ENCODE measurements around the gene DNPH1. TPM values are rescaled to one million over a fixed set of nuclear protein-coding genes. Genes with fewer than 3 reads are reported as not detected.

DNPH1 gene
- polyA plus RNA-seq, 3 donors, result 95.0 to 136 (median 107) TPM

DNA sequence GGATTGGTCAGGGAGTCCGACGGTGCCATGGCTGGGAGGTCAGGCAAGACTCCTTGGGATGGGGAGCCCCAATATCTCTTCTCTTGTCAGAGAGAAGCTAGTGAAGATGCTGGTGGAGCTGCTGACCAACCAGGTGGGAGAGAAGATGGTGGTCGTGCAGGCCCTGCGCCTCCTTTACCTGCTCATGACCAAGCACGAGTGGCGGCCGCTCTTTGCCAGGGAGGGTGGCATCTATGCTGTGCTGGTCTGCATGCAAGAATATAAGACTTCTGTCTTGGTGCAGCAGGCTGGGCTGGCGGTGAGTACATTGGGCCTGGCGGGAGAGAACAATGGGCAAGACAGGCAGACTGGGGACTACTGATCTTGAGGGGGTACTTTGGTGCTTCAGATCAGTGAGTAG lies 36.4 kb downstream of the DNPH1 start:
- no peak overlapping the region for H3K27ac ChIP-seq (ENCODE audit: low read depth, low read length)
- 95 to 96% (median 96%) methylated on average over 9 of the region's 9 CpGs for WGBS, 3 donors

DNA sequence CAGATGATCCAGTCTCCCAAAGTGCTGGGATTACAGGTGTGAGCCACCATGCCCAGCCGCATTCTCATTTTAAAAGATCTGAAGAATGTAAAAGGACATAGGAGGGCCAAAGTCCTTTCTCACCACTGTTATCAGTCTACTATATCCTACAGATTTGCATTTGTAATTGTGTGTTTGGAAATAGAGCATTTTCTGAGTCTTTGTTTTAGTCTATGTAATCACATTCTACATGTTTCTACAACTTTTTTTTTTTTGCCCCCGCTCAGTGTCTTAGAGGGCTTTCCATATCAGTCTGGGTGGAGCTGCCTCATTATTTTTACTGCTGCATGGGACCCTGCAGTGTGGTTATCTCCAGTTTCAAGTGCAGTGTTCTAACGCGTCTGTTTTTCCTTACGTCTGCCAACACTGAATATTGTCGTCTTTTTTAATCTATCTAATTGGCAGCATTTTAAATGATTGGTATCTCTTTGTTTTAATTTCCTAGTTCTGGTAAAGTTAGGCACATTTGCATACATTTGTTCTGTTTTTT lies 39.4 kb downstream of the DNPH1 start:
- WGBS, 3 donors, result 83 to 89% (median 88%) methylated on average over 6 of the region's 6 CpGs

DNA sequence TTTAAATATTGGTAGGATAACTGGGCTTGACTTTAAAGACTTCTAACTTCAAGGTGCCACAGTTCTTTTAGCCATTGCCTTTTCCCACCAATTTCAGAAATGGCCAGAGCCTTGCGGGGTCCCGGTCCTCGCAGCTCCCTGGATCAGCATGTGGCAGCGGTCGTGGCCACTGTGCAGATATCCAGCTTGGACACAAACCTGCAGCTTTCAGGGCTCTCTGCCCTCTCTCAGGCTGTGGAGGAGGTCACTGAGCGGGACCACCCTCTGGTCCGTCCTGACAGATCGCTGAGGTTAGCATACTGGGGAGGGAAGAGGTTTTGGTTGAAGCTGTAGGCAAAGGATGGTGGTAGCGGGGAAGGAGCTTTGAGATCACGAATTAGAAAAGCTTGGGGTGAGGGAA lies 40.9 kb downstream of the DNPH1 start:
- WGBS, 3 donors, result 91 to 92% (median 91%) methylated on average over 10 of the region's 10 CpGs
- no peak overlapping the region for H3K27ac ChIP-seq (ENCODE audit: low read depth, low read length)

More for the DNA sequence above, 39.4 kb downstream of the DNPH1 start:
- H3K27ac ChIP-seq (ENCODE audit: low read depth, low read length), result no peak overlapping the region

DNA sequence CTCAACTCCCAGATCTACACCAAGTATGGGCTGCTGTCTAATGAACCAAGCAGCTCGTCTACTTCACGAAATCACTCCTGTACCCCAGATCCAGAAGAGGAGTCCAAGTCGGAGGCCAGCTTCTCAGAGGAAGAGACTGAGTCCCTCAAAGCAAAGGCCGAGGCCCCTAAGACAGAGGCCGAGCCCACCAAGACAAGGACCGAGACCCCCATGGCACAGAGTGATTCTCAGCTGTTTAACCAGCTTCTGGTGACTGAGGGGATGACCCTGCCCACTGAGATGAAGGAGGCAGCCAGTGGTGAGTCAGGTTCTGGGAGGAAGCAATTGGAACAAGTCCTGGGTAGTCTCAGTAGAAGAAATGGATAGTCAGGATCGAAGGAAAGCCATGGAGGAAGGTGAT lies 41.5 kb downstream of the DNPH1 start:
- 92 to 96% (median 95%) methylated on average over 7 of the region's 7 CpGs for WGBS, 3 donors
- H3K27ac ChIP-seq (ENCODE audit: low read depth, low read length), result no peak overlapping the region

DNA sequence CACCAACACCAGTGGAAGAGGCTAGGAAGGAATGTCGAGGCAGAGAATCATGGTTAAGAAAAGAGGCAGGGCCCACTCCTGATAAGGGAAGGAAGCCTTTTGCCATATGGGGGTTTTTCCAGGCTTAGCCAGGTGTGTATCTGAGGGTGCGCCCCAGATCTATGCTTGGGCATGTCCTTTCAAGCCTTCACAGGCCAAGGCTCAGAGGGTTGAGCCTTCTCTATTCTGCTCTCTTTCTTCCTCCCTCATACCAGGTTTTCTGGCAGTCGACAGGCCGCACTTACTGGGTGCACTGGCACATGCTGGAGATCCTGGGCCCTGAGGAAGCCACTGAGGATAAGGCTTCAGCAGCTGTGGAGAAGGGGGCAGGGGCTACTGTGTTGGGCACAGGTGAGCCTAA lies 42.6 kb downstream of the DNPH1 start:
- H3K27ac ChIP-seq (ENCODE audit: low read depth, low read length), result no peak overlapping the region
- 90 to 97% (median 96%) methylated on average over 4 of the region's 4 CpGs for WGBS, 3 donors

DNA sequence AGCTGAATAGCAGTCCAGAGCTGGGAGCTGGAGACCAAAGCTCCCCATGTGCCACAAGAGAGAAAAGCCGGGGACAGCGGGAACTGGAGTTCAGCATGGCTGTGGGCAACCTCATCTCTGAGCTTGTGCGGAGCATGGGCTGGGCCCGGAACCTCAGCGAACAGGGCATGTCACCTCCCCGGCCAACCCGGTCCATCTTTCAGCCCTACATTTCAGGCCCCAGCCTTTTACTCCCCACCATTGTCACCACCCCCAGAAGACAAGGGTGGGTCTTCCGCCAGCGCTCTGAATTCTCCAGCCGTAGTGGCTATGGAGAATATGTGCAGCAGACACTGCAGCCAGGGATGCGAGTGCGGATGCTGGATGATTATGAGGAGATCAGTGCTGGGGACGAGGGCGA lies 43.3 kb downstream of the DNPH1 start:
- 96 to 97% (median 96%) methylated on average over 14 of the region's 14 CpGs for WGBS, 3 donors
- H3K27ac ChIP-seq (ENCODE audit: low read depth, low read length), result no peak overlapping the region

DNA sequence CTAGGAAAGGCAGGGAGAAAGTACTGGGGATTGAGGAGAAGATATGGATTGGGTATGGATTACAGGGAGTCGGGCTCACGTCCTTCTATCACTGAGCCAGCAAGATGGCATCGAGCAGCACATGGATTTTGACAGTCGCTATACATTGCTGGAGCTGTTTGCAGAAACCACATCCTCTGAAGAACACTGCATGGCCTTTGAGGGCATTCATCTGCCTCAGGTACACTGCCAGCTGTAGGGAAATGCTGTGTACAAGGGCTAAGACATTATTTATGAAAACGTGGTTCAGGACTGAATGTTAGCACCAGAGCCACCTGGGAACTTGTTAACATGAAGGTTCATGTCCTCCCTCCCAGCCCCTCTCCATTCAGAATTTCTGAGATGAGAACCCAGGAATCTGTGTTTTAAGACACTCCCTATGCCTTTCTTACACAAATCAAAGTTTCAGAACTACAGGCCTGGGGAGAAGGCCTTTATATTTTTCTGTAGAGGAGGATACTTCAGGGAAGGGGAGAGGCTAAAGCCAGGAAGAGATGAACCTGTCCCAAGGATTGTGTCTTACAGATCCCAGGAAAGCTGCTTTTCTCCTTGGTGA lies 43.8 kb downstream of the DNPH1 start:
- 76 to 82% (median 82%) methylated on average over 5 of the region's 5 CpGs for WGBS, 3 donors
- H3K27ac ChIP-seq (ENCODE audit: low read depth, low read length), result no peak overlapping the region

DNA sequence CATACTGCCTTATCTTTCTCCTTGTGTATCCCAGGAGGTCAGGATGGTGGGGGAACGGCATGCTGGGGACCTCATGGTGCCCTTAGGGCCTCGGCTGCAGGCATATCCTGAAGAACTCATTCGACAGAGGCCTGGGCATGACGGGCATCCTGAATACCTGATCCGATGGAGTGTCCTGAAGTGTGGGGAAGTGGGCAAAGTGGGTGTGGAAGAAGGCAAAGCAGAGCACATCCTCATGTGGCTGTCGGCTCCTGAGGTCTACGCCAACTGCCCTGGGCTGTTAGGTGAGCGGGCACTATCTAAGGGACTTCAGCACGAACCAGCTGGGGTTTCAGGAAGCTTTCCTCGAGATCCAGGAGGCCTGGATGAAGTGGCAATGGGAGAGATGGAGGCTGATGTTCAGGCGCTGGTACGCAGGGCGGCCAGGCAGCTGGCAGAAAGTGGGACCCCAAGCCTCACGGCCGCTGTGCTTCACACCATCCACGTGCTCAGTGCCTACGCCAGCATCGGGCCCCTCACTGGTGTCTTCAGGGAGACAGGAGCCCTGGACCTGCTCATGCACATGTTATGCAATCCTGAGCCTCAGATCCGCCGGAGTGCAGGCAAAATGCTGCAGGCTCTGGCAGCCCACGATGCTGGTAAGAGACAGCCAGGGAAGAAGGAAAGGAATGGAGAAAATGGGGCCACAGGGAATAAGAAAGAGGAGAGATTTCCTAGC lies 44.9 kb downstream of the DNPH1 start:
- no peak overlapping the region for H3K27ac ChIP-seq (ENCODE audit: low read depth, low read length)
- 90 to 91% (median 90%) methylated on average over 21 of the region's 21 CpGs for WGBS, 3 donors

DNA sequence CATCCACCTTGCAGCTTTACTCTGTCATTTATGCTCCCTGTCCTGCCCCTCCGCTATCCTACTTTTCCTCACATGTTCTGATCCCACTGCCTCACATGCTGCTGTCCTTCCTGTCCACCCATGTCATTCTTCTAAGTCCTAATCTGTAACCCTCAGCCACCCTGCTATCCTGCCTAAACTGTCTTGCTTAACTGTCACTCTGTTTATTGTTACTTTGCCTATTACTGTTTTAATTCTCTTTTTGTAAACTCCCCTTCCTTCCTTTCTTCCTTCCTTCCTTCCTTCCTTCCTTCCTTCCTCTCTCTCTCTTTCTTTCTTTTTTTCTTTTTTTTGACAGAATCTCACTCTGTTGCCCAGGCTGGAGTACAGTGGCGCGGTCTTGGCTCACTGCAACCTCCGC lies 45.8 kb downstream of the DNPH1 start:
- WGBS, 3 donors, result 97 to 100% (median 98%) methylated on average over 4 of the region's 4 CpGs
- H3K27ac ChIP-seq (ENCODE audit: low read depth, low read length), result no peak overlapping the region

DNA sequence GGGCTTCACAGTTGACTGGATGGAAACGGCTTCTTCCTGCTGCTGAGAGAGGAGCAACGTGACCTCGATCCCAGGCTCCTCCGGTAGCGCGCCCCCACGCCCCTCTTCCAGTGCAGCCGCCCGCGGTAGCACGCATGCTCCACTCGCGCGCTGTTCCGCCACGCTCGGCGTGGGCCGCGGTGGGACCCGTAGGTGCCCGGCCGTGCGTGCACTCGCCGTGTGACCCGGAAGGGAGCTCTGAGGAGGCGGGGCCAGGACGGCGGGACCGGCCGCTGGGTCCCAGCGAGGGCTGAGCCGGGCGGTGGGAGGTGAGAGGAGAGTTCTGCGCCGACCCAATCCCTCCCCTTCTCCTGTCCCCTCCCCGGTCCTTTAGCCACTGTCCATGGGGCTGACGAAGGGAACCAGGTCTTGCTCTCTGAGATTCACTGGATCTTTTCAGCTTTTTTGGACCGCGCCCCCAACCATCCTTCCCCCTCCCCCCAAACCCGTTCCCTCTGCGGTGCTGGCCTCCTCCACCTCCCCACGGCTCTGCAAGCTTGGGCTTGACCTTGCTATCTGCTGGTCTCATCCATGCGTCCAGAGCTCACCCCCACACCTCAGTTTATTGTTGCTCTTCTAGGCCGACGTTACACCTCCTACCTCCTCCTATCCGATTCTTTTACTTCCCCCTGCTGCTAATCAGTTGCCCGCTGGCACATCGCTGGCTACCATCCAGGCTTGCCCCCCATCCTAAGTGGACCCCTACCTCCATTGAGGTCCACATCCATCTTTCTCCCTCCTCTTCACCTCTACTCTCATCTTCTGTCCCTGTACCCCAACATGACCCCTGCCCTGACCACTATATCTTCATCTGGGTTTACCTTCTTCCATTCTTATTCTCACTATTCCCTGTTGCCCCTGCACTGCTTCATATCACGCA lies 47.1 kb downstream of the DNPH1 start, which contains the start of gene CUL9:
CUL9 (plus strand) TSS at position 255 of the 919 bp plus-strand sequence. CDS start 2,115 bp downstream, outside the sequence.
- 1 to 2% (median 2%) methylated on average over 40 to 51 of the region's 51 CpGs for WGBS, 3 donors

DNA sequence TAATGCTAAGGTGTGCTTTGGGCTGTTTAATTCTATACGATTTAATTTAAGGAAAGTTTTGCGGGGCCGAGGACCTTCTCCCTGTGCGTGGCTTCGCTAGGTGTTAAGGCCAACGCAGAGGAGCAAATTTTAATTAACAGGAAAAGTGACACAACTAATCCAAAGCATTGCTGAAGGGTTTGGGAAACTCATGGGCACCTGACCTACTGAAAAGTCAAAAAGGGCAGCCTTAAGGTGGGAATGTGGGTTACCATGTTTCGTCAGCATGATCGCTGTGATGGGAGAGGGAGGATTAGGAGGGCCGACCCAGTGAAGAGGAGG lies 47.7 kb downstream of the DNPH1 start:
- WGBS, 3 donors, result 27 to 45% (median 44%) methylated on average over 9 of the region's 9 CpGs

More for the DNA sequence above, 47.1 kb downstream of the DNPH1 start, which contains the start of gene CUL9:
- no peak within 1 kb of the TSS for H3K27ac ChIP-seq (ENCODE audit: low read depth, low read length)

DNA sequence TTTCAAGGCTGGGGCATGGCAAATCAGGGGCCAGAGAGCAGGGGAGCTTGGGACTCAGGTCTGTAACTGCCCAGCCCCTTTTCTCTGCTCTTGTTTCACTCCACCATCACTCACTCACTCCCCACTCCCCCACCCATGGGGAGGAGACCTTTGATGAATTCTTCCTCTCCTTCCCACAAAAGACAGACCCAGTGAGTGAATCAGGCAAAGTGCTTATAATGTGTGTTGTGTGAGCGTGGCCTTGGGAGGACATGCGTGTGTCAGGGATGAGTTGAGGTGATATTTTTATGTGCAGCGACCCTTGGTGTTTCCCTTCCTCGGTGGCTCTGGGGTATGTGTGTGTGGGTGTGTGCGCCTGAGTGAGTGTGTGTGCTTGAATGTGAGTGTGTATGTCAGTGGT lies 48.3 kb downstream of the DNPH1 start:
- no peak overlapping the region for H3K27ac ChIP-seq (ENCODE audit: low read depth, low read length)
- WGBS, 3 donors, result 62 to 76% (median 73%) methylated on average over 5 of the region's 5 CpGs

More for the DNA sequence above, 47.7 kb downstream of the DNPH1 start:
- H3K27ac ChIP-seq (ENCODE audit: low read depth, low read length), result no peak overlapping the region

DNA sequence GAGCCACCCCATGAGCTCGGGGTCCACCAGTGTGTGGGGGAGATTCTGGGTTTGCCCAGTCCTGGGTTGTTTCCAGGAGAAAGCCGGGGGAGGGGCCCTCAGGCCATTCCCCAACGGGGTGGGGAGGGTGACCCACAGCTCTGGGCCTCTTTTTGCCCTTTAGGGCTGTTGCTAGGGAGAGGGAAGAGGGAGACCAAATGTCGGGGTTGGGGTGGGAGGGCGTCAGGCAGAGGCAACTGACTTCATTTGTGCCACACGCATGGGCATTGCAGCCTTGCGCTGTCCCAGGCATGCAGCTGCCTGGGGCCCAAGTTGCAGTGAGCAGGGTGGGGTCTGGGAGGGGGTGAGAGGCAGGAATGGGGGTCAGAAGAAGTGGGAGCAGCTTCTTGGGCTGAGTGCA lies 49.2 kb downstream of the DNPH1 start:
- no peak overlapping the region for H3K27ac ChIP-seq (ENCODE audit: low read depth, low read length)
- WGBS, 3 donors, result 77 to 83% (median 79%) methylated on average over 7 of the region's 7 CpGs

DNA sequence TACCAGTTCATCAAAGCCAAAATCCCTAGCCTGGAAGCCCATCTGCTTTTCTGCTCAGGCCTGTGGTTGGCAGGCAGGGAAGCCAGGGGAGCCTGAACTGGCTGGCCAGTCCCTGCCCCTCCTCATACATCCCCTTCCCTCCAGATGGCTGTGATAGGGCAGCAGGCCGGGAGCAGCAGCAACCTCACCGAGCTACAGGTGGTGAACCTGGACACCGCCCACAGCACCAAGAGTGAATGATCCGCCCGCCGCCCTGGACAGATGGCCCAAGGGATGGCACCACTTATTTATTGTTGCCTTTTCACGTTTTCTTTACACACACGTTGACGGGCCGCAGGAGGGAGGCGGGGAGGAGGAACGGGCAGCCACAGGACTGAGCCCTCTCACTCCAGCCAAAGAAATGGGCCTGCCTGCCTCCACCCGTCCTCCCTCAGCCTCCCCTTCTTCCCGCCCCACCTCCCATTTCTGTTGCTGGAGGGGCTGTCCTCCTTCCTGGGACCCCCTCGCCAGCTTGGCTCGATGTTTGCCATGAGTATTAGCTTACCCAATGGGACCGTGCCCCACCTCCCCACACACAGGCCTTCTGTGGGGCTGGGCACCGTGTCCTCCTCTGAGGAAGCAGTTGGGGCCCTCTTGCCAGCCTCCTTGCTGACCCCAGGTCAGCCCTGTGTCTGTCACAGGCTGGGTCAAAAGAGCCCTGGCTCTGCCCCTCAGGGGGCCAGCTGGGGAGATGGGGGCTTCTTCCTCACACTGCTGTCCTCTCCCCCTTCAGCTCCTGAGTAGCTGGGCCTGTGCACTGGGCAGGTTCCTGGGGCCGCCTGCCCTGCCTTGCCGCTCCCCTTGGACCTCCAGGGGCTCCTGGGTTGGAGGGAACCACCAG lies 50.1 kb downstream of the DNPH1 start:
- 90 to 91% (median 91%) methylated on average over 20 of the region's 20 CpGs for WGBS, 3 donors
- H3K27ac ChIP-seq (ENCODE audit: low read depth, low read length), result no peak overlapping the region

DNA sequence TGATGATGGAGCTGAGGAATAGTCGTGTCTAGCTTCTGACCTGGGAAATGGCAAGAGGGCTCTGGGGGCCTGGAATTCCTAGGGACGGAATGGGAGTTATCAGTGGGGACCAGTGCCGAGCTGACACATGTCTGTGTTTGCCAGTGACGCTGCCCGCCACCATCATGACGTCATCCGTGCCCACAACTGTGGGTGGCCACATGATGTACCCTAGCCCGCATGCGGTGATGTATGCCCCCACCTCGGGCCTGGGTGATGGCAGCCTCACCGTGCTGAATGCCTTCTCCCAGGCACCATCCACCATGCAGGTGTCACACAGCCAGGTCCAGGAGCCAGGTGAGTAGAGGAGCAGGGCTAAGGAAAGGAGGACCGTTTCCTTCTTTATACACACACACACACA lies 51.1 kb downstream of the DNPH1 start:
- no peak overlapping the region for H3K27ac ChIP-seq (ENCODE audit: low read depth, low read length)
- WGBS, 3 donors, result 86 to 91% (median 90%) methylated on average over 12 of the region's 12 CpGs

DNA sequence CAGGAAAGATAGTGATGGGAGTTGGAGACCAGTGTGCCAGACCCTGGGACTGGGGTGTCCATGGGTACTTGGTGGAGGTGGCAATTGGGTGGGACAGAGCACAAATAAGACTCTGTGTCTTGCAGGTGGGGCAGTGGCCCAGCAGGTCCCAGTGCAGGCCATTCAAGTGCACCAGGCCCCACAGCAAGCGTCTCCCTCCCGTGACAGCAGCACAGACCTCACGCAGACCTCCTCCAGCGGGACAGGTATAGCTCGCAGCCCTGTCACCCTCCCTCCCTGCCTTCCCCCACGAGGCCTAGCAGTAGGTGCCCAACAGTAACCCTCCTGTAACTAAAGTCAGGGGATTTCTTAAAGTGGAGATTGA lies 52.9 kb downstream of the DNPH1 start:
- H3K27ac ChIP-seq (ENCODE audit: low read depth, low read length), result no peak overlapping the region
- 94 to 98% (median 97%) methylated on average over 6 of the region's 6 CpGs for WGBS, 3 donors

DNA sequence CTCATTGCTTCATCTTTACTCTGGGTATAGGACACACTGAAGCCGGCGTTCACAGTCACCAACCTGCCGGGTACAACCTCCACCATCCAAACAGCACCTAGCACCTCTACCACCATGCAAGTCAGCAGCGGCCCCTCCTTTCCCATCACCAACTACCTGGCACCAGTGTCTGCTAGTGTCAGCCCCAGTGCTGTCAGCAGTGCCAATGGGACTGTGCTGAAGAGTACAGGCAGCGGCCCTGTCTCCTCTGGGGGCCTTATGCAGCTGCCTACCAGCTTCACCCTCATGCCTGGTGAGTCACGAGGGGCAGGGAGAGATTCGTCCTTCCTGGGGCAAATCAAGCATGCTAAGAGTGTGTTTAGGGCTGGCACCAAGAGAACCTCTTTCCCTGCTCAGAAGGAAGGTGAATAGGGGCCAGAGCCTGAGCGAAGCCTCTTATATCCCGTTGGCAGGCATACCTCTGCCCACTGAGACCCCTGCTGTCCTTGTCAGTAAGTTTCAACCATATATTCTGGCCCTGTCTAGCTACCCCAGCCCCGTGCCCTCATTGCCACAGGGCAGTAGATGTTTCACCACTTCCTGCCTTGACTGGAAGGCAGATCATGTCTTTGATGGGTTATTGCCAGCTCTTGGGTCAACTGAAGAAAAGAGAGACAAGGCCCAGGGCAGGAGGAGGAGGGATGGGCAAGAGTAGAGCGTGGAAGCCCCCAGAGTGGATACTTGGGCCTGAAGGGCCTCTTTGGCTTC lies 53.4 kb downstream of the DNPH1 start:
- WGBS, 3 donors, result 74 to 86% (median 81%) methylated on average over 11 of the region's 11 CpGs

More for the DNA sequence above, 53.4 kb downstream of the DNPH1 start:
- H3K27ac ChIP-seq (ENCODE audit: low read depth, low read length), result no peak overlapping the region

Data from adipose tissue (tissue), 3 donors.